HG03354 (cell line): Measurements from ENCODE around the gene VAMP7.
"Not testable (repeated sequence)": the region's sequence is repeated elsewhere in the genome, so short reads cannot be mapped to it uniquely, and the experiment has no call there.

Experiments
- ATAC-seq: cut with Tn5 transposase; IDR thresholded peaks from one replicate; pipeline ENCODE4 v1.9.1; 2021; ENCODE audit warnings: mild to moderate bottlenecking; ENCODE audit not compliant: unreplicated experiment, poor library complexity, severe bottlenecking

VAMP7 gene

DNA sequence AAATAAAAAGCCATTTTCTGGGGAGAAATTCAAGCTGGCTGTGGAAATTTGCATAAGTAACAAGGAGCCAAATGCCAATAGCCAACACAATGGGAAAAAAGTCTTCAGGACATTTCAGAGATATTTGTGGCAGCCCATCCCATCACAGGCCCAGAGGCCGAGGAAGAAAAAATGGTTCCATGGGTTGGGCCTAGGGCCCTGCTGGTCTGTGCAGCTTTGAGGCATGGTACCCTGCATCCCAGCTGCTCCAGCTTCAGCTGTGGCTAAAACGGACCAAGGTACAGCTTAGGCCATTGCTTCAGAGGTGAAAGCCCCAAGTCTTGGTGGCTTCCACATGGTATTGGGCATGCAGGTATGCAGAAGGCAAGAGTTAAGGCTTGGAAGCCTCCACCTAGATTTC lies 102.2 kb downstream of the VAMP7 start:
- no peak for ATAC-seq

DNA sequence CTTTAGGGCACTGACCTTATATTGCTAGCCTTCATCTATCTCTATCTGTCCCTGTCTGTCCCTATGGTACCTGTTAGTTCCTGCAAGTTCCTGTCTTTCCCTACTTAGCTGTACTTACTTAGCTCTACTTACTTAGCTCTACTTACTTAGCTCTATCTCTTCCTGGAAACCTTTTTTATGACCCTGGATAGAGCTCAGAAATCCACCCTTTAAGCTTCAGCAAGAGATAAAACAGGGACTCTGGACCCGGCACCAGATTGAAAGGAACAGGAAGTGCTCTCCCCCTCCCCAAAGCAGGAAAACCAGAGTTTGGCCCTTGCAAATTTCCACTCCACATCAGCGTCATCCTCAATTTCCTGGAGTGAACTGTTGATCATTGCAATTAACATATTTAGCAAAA lies 104.1 kb downstream of the VAMP7 start:
- ATAC-seq: no peak

DNA sequence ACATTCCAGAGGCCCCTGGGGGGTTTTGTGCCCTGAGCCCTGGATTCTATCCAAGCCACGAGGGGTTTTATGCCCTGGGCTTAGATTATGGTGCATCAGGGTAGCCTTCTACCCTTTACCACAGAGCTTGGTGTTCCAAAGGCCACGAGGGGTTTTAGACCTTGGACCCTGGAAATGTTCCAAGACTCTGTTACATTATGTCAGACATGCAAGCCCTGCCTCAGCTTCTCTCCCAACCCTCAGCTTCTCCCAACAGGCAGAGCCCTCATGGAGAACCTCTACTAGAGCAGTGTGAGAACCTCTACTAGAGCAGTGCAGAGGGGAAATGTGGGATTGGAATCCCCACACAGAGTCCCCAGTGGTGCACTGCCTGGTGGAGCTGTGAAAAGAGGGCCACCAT lies 105.8 kb downstream of the VAMP7 start:
- ATAC-seq: not testable (repeated sequence)

DNA sequence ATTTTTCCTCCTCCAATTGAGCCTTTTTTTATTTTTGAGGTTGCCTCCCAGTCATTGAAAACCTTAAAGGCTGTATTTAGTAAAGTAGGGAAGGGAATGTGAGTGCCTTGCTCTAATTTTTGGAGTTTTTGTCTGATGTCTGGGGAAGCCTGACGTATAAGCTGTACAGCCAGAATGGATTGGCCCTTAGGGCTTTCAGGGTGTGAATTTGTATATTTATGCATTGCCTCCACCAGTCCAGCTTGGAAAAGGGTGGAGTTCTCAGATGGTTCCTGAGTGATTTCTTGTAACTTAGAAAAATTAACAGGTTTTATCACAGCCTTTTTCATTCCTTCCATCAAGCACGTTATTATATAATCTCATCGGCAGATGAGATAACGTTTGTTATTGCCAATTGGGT lies 107.7 kb downstream of the VAMP7 start:
- ATAC-seq: no peak
